HepG2 (cell line): ENCODE data around the gene NT5M. TPM values are rescaled to one million over a fixed set of nuclear protein-coding genes. Genes with fewer than 3 reads are reported as not detected.

ENCODE experiments used
- CENPX ChIP-seq: sonication (generic); formaldehyde crosslinking; IDR thresholded peaks from 2 replicates; pipeline ENCODE4 v1.9.0; 2021; ENCODE audit warnings: mild to moderate bottlenecking, missing genetic modification reagents, moderate library complexity
- DZIP1 ChIP-seq: sonication (generic); formaldehyde crosslinking; IDR thresholded peaks from 2 replicates; pipeline ENCODE4 v1.5.0; 2020; ENCODE audit warnings: mild to moderate bottlenecking, missing genetic modification reagents
- GFI1 ChIP-seq: sonication (generic); formaldehyde crosslinking; IDR thresholded peaks from 2 replicates; pipeline ENCODE4 v1.5.0; 2020; ENCODE audit warnings: missing genetic modification reagents, mild to moderate bottlenecking, borderline replicate concordance
- MYNN ChIP-seq: sonication (generic); formaldehyde crosslinking; IDR thresholded peaks from 2 replicates; pipeline ENCODE4 v1.4.0; 2020; ENCODE audit warnings: mild to moderate bottlenecking, low read depth, missing genetic modification reagents
- PRDM4 ChIP-seq: sonication (generic); formaldehyde crosslinking; IDR thresholded peaks from 2 replicates; pipeline ENCODE4 v1.9.0; 2021; ENCODE audit warnings: missing genetic modification reagents, borderline replicate concordance
- RFXAP ChIP-seq: sonication (generic); formaldehyde crosslinking; IDR thresholded peaks from 2 replicates; pipeline ENCODE4 v1.4.0; 2020; ENCODE audit warnings: missing genetic modification reagents, borderline replicate concordance
- SMAD9 ChIP-seq: sonication (generic); formaldehyde crosslinking; IDR thresholded peaks from 2 replicates; pipeline ENCODE4 v1.5.1; 2020; ENCODE audit warnings: mild to moderate bottlenecking, missing genetic modification reagents
- STAT5B ChIP-seq: sonication (generic); formaldehyde crosslinking; IDR thresholded peaks from 2 replicates; pipeline ENCODE4 v1.4.0; 2020; ENCODE audit warnings: missing genetic modification reagents
- TBX2 ChIP-seq: sonication (generic); formaldehyde crosslinking; IDR thresholded peaks from 2 replicates; pipeline ENCODE4 v1.5.0; 2020; ENCODE audit warnings: missing genetic modification reagents, mild to moderate bottlenecking, borderline replicate concordance
- ZNF7 ChIP-seq: IDR thresholded peaks from 2 replicates; pipeline ENCODE4 v1.6.1; 2016; ENCODE audit warnings: missing biosample characterization, missing genetic modification reagents
- polyA plus RNA-seq, 8 experiments: library from polyadenylated mRNA; depleted of rRNA in 3 of 8; stranded (reverse) in 7 of 8; unstranded in 1 of 8; fragments of >200 nt; fragmentation: Illumina TruSeq in 4 of 8; extraction: Trizol in 4 of 8; gene quantifications; 2 replicates each; pipeline versions ENCODE4 v1.2.1 to v1.2.3, GENCODE V29; 2011 to 2016; ENCODE audit warnings: low read depth in 4 of 8, missing spikeins in 1 of 8, mixed read lengths in 1 of 8; ENCODE audit not compliant: insufficient read depth in 1 of 8
- total RNA-seq, 5 experiments: library from RNA; depleted of rRNA; stranded (reverse); fragments of >200 nt; fragmentation: Illumina TruSeq; extraction: Trizol; gene quantifications; 2 replicates each; pipeline ENCODE4 v1.2.3, GENCODE V29; 2016; ENCODE audit warnings: low read depth in 1 of 5

The NT5M gene
- total and polyA plus RNA-seq, 2 of the 13 experiments (the other 11 are each of a cell fraction or from before 2014, with no cell fraction given), result 0.55 to 0.78 TPM

GRCh38 chr17:17320911-17321220 lies 17.7 kb downstream of the NT5M start (continued):
- TF ChIP-seq DZIP1 (CRISPR knock-in tag) (no peak), CENPX (CRISPR knock-in tag) (no peak), MYNN (CRISPR knock-in tag) (no peak), SMAD9 (CRISPR knock-in tag) (no peak), PRDM4 (no peak), GFI1 (no peak), STAT5B (CRISPR knock-in tag) (no peak), ZNF7 (no peak), RFXAP (no peak), TBX2 (CRISPR knock-in tag) (no peak)
